Measurements from ENCODE around the gene ROBO1.

GRCh38 chr3:78761126-78761525 is 1006.7 kb downstream of the ROBO1 start:
- TF ChIP-seq TAF1 (IDR thresholded peaks at IDR 0.05; ENCODE audit: borderline replicate concordance, low read depth, low read length): no peak
- no peak for TF ChIP-seq POLR2AphosphoS5 (IDR thresholded peaks at IDR 0.05; ENCODE audit: low read depth, low read length)

All from GM12892 (cell line).